GM18519 (cell line): ENCODE measurements around the gene NUBPL.
"Not testable (repeated sequence)": the region's sequence is repeated elsewhere in the genome, so short reads cannot be mapped to it uniquely, and the experiment has no call there.

Experiments used
- ATAC-seq: cut with Tn5 transposase; IDR thresholded peaks from one replicate; pipeline ENCODE4 v1.9.1; 2021; ENCODE audit warnings: mild to moderate bottlenecking, moderate library complexity; ENCODE audit not compliant: unreplicated experiment, low FRiP score

Gene NUBPL

GRCh38 chr14:31660728-31661127, 99.5 kb downstream of the NUBPL start:
- ATAC-seq: no peak

DNA sequence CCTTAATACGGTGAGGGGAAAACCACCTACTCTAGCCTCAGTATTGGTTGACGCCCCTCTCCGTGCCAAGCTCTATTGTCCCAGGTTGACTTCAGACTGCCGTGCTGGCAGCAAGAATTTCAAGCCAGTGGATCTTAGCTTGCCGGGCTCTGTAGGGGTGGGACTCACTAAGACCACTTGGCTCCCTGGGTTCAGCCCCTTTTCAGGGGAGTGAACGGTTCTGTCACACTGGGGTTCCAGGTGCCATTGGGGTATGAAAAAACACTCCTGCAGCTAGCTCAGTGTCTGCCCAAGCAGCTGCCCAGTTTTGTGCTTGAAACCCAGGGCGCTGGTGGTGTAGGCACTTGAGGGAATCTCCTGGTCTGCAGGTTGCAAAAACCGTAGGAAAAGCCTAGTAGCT, 107.1 kb downstream of the NUBPL start:
- no peak for ATAC-seq

- ATAC-seq: no peak
Measured at GRCh38 chr14:31672709-31673108, 111.5 kb downstream of the NUBPL start.

DNA sequence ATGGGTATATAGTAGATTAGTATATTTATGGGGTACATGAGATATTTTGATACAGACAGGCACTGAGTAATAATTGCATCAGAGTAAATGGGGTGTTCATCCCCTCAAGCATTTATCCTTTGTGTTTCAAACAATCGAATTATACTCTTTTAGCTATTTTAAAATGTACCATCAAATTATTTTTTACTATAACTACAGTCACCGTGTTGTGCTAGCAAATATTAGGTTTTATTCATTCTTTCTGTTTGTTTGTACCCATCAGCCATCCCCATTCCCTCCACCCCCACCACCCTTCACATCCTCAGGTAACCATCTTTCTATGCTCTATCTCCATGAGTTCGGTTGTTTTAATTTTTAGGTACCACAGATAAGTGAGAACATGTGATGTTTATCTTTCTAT, 115.8 kb downstream of the NUBPL start:
- no peak for ATAC-seq

DNA sequence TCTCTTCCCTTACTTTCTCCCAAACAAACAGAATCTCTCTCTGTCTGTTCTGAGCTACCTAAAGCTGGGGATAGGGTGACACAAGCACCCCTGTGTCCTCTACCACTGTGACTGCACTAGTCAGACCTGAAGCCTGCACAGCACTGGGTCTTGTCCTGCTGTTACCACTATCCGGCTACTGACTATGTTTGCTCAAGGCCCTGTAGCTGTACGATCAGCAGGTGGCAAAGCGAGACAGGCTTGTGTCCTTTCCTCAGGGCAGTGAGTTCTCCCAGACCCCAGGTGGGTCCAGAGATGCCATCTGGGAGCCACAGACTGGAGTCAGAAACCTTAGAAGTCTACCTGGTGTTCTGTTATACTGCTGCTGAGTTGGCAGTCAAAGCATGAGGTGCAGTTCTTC, 116.4 kb downstream of the NUBPL start:
- no peak for ATAC-seq

GRCh38 chr14:31678421-31679249, 117.4 kb downstream of the NUBPL start:
- ATAC-seq: no peak

GRCh38 chr14:31682768-31683167, 121.6 kb downstream of the NUBPL start:
- ATAC-seq: no peak

DNA sequence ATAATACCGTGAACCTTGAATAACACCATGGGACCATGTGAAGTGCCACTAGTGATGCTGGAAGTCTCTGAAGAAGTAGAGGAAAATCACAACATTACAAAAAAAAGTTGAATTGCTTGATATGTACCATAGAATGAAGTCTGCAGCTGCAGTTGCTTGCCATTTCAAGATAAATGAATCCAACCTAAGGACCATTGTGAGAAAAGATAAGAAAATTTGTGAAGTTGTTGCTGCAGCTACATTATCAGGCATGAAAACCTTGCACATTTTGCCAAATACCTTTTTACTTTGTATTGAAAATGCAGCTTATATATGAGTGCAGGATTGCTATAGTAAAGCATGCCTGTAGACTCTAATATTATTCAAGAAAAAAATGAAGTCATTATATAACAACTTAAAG, 126.5 kb downstream of the NUBPL start:
- ATAC-seq: no peak

DNA sequence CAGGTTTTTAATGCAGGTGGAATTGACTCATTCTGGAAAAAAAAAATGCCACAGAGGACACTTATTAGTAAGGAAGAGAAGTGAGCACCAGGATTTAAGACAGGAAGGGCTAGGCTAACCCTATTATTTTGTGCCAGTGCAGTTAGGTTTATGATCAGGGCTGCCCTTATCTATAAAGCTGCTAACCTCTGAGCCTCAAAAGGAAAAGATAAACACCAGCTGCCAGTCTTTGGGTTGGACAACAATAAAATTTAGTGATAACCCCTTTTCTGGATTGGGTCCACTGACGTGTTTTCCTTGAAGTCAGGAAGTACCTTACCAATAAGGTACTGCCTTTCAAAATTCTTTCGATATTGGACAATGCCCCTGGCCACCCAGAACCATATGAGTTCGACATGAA, 128.9 kb downstream of the NUBPL start:
- no peak for ATAC-seq

- ATAC-seq: no peak
Measured at GRCh38 chr14:31692376-31692781, 131.2 kb downstream of the NUBPL start.

GRCh38 chr14:31696378-31696777, 135.2 kb downstream of the NUBPL start:
- no peak for ATAC-seq

DNA sequence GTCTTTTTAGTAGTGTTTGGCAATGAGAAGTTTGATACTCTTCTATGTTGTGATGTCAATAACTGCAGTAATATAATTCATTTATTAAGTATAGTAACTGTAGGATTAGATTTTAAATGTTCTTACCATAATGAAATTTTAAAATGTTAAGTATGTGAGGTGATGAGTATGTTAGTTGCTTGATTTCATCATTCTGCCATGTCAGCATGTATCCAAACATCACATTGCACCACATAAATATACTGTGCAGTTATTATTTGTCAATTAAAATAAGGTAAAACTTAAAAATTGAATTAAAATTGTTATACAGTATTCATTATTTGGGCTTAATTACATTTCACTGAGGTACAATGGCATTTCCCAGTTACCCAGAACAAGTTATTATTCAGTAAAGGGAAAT, 138.6 kb downstream of the NUBPL start:
- ATAC-seq: no peak

- no peak for ATAC-seq
Measured at GRCh38 chr14:31700282-31701074, 139.3 kb downstream of the NUBPL start.

GRCh38 chr14:31702130-31702529, 140.9 kb downstream of the NUBPL start:
- no peak for ATAC-seq

DNA sequence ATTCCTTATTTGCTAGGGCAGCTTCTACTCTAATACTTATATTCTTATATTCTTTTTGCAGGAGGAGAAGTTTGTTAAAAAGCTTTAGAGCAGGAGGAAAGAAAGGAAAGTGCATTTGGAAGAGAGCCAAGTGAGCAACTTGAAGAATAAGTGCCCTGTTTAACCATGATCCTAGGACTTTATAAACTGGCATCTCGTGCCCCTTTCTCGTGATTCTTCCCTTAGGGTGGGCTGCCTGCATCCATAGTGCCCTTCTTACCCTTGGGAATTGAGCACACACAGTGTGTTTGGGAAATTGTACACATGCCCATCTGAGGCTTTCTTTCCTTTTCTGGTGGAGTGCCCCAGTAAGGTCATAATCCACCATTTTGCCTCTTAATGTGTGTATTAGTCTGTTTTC, 141.9 kb downstream of the NUBPL start:
- no peak for ATAC-seq

GRCh38 chr14:31705731-31706130, 144.5 kb downstream of the NUBPL start:
- no peak for ATAC-seq

DNA sequence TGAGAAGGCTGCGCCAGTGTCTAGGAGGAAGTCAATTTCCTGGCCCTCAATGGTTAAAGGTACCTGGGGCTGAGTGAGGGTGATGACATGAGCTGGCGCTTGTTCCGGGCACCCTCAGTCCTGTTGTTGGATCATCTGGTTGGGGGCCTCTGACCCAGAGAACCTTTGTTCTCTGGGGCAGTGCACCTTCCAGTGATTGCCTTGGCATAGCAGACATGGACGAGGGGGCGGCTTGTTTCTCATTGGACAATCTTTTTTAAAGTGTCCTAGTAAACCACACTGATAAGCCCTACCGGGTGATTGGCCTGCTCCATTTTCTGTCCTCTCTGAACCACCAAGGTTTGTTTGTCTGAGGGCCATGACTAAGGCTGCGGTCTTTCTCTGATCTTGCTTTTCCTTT, 147.5 kb downstream of the NUBPL start:
- ATAC-seq: not testable (repeated sequence)

- no peak for ATAC-seq
Measured at GRCh38 chr14:31712244-31713127, 151.3 kb downstream of the NUBPL start.

GRCh38 chr14:31716208-31716607, 155.0 kb downstream of the NUBPL start:
- ATAC-seq: no peak

DNA sequence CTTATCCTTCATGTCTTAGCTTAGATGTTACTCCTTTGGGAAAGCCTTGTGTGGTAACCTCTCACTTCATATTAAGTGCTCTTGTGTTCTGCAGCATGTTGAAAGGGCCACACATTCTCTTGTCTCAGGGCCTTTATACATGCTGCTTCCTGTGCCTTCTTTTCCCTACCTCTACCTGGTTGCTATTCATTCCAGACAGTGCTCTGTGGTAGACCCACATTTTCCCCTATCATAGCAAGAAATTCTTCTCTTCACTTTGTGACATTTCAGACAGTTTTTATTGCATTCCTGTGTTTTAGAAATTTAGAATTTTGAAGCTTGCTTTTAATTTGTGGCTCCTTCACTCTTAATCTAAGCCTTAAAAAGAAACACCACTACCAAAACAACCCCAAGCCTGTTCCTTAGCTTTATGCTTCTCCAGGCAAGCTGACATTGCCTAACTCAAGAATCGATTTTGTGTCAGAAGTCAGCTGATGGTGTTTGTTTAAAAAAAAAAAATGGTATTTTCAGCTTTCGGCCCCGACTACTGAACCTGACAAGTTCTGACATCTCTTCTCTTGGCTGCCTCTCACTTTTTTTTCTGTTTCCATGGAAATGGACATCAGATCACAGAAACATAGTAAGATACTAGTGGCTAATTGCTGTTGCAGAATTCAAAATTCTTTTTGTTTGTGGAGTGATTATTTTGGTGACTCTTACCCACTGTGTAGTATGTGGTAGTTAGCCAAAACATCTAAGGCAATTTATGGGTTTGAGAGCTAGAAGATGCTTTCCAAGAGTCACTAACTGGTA, 156.3 kb downstream of the NUBPL start:
- no peak for ATAC-seq
